Measurements from ENCODE around the gene APOA5.
"Not testable (repeated sequence)": the region's sequence is repeated elsewhere in the genome, so short reads cannot be mapped to it uniquely, and the experiment has no call there.

APOA5 gene

GRCh38 chr11:116773203-116774097, 18.2 kb downstream of the APOA5 start:
- 7 to 11% methylated on average over 21 to 23 of the region's 25 CpGs for WGBS, 2 experiments
- Histone ChIP-seq H3K27me3 (ENCODE audit: control insufficient read depth, insufficient read depth, low read length, poor library complexity, severe bottlenecking) (no peaks in the 10 kb centered on the region), H3K36me3 (ENCODE audit: control insufficient read depth, insufficient read depth, low read length) (peaks cover 10% of the 10 kb centered on the region), H3K4me1 (ENCODE audit: control insufficient read depth, insufficient read depth, low read length) (peaks cover 6% of the 10 kb centered on the region), H3K4me3 (ENCODE audit: insufficient read depth, low read depth, low read length) (peak overlapping the region; percentile 69), H3K9me3 (ENCODE audit: control insufficient read depth, low read length) (no peaks in the 10 kb centered on the region), H3K27ac (ENCODE audit: insufficient read depth, low read depth, low read length, poor library complexity, severe bottlenecking) (no peak overlapping the region)

- H3K4me3 ChIP-seq (ENCODE audit: insufficient read depth, low read depth, low read length): peak within 1 kb of the TSS; percentile 69
- H3K27me3 ChIP-seq (ENCODE audit: control insufficient read depth, insufficient read depth, low read length, poor library complexity, severe bottlenecking): no peaks in the 10 kb centered on the region
- 0% methylated on average over 73 of the region's 73 CpGs for WGBS, 2 experiments
- H3K36me3 ChIP-seq (ENCODE audit: control insufficient read depth, insufficient read depth, low read length): peaks cover 10% of the 10 kb centered on the region
- H3K4me1 ChIP-seq (ENCODE audit: control insufficient read depth, insufficient read depth, low read length): peaks cover 6% of the 10 kb centered on the region
- H3K27ac ChIP-seq (ENCODE audit: insufficient read depth, low read depth, low read length, poor library complexity, severe bottlenecking): peak within 1 kb of the TSS; percentile 86
- no peaks in the 10 kb centered on the region for H3K9me3 ChIP-seq (ENCODE audit: control insufficient read depth, low read length)
These were observed 19.1 kb downstream of the APOA5 start, which contains the start of gene BUD13 for GRCh38 chr11:116772443-116773202. TSS of gene BUD13 (minus strand) at chr11:116772987. CDS start at chr11:116772964, 23 bp downstream.

GRCh38 chr11:116771935-116772334, 19.7 kb downstream of the APOA5 start:
- 32 to 44% methylated on average over 1 to 2 of the region's 2 CpGs for WGBS, 2 experiments

DNA sequence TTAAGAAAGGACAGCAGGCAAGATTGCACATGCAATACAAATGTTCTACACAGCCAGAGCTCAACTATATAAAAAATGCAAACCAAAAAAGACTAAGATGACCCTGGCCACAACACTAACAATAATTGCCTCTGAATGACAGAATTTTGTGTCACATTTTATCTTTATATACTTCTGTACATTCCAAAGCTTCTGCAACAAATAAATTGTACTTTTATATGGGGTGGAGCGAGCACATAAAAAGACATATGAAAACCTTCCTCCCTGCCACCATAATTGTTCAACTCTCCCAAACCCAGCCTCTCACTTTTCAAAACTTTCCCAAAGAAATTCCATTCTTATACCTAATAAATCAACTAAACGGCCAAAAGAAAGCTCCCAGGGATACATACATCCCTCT, 29.5 kb downstream of the APOA5 start:
- H3K9me3 ChIP-seq (ENCODE audit: control insufficient read depth, low read length): no peaks in the 10 kb centered on the region
- no peak overlapping the region for H3K27ac ChIP-seq (ENCODE audit: insufficient read depth, low read depth, low read length, poor library complexity, severe bottlenecking)
- no peak overlapping the region for H3K4me3 ChIP-seq (ENCODE audit: insufficient read depth, low read depth, low read length)
- peaks cover 51% of the 10 kb centered on the region for H3K36me3 ChIP-seq (ENCODE audit: control insufficient read depth, insufficient read depth, low read length)
- H3K27me3 ChIP-seq (ENCODE audit: control insufficient read depth, insufficient read depth, low read length, poor library complexity, severe bottlenecking): no peaks in the 10 kb centered on the region
- H3K4me1 ChIP-seq (ENCODE audit: control insufficient read depth, insufficient read depth, low read length): no peaks in the 10 kb centered on the region
- whole genome bisulfite sequencing, 2 experiments: 88 to 89% methylated on average over 2 of the region's 2 CpGs

More at GRCh38 chr11:116771935-116772334, 19.7 kb downstream of the APOA5 start:
- Histone ChIP-seq H3K4me1 (ENCODE audit: control insufficient read depth, insufficient read depth, low read length) (peaks cover 6% of the 10 kb centered on the region), H3K4me3 (ENCODE audit: insufficient read depth, low read depth, low read length) (peak overlapping the region; percentile 69), H3K27ac (ENCODE audit: insufficient read depth, low read depth, low read length, poor library complexity, severe bottlenecking) (no peak overlapping the region), H3K27me3 (ENCODE audit: control insufficient read depth, insufficient read depth, low read length, poor library complexity, severe bottlenecking) (no peaks in the 10 kb centered on the region), H3K9me3 (ENCODE audit: control insufficient read depth, low read length) (no peaks in the 10 kb centered on the region), H3K36me3 (ENCODE audit: control insufficient read depth, insufficient read depth, low read length) (peaks cover 10% of the 10 kb centered on the region)

GRCh38 chr11:116756044-116756443, 35.6 kb downstream of the APOA5 start:
- 91 to 95% methylated on average over 8 of the region's 8 CpGs for WGBS, 2 experiments
- not testable (repeated sequence) for H3K4me1 ChIP-seq (ENCODE audit: control insufficient read depth, insufficient read depth, low read length)
- peaks cover 49% of the 10 kb centered on the region for H3K36me3 ChIP-seq (ENCODE audit: control insufficient read depth, insufficient read depth, low read length)

GRCh38 chr11:116750070-116750718, 41.5 kb downstream of the APOA5 start:
- WGBS, 2 experiments: 90 to 96% methylated on average over 2 of the region's 2 CpGs
- no peak overlapping the region for H3K27ac ChIP-seq (ENCODE audit: insufficient read depth, low read depth, low read length, poor library complexity, severe bottlenecking)
- H3K27me3 ChIP-seq (ENCODE audit: control insufficient read depth, insufficient read depth, low read length, poor library complexity, severe bottlenecking): no peaks in the 10 kb centered on the region
- peaks cover 55% of the 10 kb centered on the region for H3K36me3 ChIP-seq (ENCODE audit: control insufficient read depth, insufficient read depth, low read length)
- H3K9me3 ChIP-seq (ENCODE audit: control insufficient read depth, low read length): no peaks in the 10 kb centered on the region
- no peaks in the 10 kb centered on the region for H3K4me1 ChIP-seq (ENCODE audit: control insufficient read depth, insufficient read depth, low read length)
- H3K4me3 ChIP-seq (ENCODE audit: insufficient read depth, low read depth, low read length): no peak overlapping the region

More at GRCh38 chr11:116756044-116756443, 35.6 kb downstream of the APOA5 start:
- not testable (repeated sequence) for H3K9me3 ChIP-seq (ENCODE audit: control insufficient read depth, low read length); H3K27me3 ChIP-seq (ENCODE audit: control insufficient read depth, insufficient read depth, low read length, poor library complexity, severe bottlenecking); H3K27ac ChIP-seq (ENCODE audit: insufficient read depth, low read depth, low read length, poor library complexity, severe bottlenecking); H3K4me3 ChIP-seq (ENCODE audit: insufficient read depth, low read depth, low read length)

DNA sequence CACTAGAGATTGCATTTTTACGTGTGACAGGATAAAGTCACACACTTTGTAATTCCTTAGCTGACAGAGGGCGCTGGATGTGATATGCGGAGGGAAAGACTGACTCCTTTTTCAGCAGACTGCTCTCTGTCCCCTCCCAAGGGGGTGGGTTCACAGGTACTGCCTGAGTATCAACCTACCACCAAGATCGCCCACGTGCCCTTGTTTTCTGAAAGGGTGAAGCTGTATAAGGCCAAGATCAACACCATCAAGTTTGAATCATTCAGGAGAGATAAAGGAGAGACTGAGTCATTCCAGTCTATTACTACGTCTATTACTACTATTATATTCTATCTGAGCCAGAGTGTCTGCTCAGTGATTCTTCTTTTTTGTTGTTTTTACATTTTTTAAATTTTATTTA, 49.6 kb downstream of the APOA5 start:
- Histone ChIP-seq H3K4me1 (ENCODE audit: control insufficient read depth, insufficient read depth, low read length) (no peaks in the 10 kb centered on the region), H3K27ac (ENCODE audit: insufficient read depth, low read depth, low read length, poor library complexity, severe bottlenecking) (no peak overlapping the region), H3K36me3 (ENCODE audit: control insufficient read depth, insufficient read depth, low read length) (peaks cover 10% of the 10 kb centered on the region), H3K9me3 (ENCODE audit: control insufficient read depth, low read length) (no peaks in the 10 kb centered on the region), H3K27me3 (ENCODE audit: control insufficient read depth, insufficient read depth, low read length, poor library complexity, severe bottlenecking) (no peaks in the 10 kb centered on the region), H3K4me3 (ENCODE audit: insufficient read depth, low read depth, low read length) (no peak overlapping the region)
- WGBS, 2 experiments: 76 to 84% methylated on average over 5 of the region's 6 CpGs

- no peak overlapping the region for H3K27ac ChIP-seq (ENCODE audit: insufficient read depth, low read depth, low read length, poor library complexity, severe bottlenecking)
- no peak overlapping the region for H3K4me3 ChIP-seq (ENCODE audit: insufficient read depth, low read depth, low read length)
- no peaks in the 10 kb centered on the region for H3K4me1 ChIP-seq (ENCODE audit: control insufficient read depth, insufficient read depth, low read length)
- WGBS, 2 experiments: 79 to 85% methylated on average over 3 to 4 of the region's 4 CpGs
- no peaks in the 10 kb centered on the region for H3K9me3 ChIP-seq (ENCODE audit: control insufficient read depth, low read length)
- no peaks in the 10 kb centered on the region for H3K27me3 ChIP-seq (ENCODE audit: control insufficient read depth, insufficient read depth, low read length, poor library complexity, severe bottlenecking)
- H3K36me3 ChIP-seq (ENCODE audit: control insufficient read depth, insufficient read depth, low read length): peaks cover 4% of the 10 kb centered on the region
These were observed 50.9 kb downstream of the APOA5 start for GRCh38 chr11:116740741-116741140.
